ENCODE data around the gene GP9.

DNA sequence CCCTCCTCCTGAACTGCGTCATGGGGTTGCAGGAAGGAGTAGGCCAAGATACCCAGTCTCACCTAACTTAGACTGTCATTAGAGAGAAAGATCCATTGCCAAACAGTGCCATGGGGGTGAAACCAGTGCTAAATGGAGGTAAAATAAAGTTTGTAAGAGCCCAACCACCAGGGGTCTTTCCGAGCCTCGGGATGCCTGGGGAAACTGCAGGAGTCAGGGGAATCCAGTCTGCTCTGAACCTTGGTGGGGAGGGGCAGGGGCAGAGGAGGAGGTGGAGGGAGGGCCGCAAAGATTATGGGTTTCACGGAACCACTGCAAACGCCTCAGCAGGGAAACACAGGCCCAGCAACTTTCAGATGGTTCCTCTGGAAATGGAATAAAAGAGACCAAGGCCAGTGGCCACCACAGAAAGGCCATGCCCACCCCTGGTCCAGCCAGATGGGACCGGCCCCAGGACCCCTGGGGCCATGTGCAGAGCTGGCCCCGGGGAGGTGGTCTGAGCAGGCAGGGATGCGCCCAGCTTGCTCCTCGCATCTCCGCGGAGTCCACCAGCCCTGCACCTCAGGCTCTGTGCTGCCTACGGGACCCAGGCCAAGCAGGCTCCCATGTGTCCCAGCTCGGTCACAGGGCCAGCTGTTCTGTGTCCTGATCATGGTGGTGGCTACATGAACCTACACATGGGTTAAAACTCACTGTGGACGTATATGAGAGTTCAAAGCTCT, 19.8 kb upstream of the GP9 start:
- no peak for TF ChIP-seq CREB1 (IDR thresholded peaks at IDR 0.05; ENCODE audit: low read depth)
- no peak for TF ChIP-seq CEBPB (IDR thresholded peaks at IDR 0.05)
- TF ChIP-seq EGR1 (IDR thresholded peaks at IDR 0.05), result no peak
- TF ChIP-seq EP300 (IDR thresholded peaks at IDR 0.05; ENCODE audit: borderline replicate concordance), result no peak
- no peak for TF ChIP-seq RAD21 (IDR thresholded peaks at IDR 0.05; ENCODE audit: low read depth)
- TF ChIP-seq, protein P1, sequence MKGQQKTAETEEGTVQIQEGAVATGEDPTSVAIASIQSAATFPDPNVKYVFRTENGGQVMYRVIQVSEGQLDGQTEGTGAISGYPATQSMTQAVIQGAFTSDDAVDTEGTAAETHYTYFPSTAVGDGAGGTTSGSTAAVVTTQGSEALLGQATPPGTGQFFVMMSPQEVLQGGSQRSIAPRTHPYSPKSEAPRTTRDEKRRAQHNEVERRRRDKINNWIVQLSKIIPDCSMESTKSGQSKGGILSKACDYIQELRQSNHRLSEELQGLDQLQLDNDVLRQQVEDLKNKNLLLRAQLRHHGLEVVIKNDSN (IDR thresholded peaks at IDR 0.05), result no peak
- TF ChIP-seq, protein P2, sequence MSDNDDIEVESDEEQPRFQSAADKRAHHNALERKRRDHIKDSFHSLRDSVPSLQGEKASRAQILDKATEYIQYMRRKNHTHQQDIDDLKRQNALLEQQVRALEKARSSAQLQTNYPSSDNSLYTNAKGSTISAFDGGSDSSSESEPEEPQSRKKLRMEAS (IDR thresholded peaks at IDR 0.05), result no peak
- no peak for TF ChIP-seq TEAD4 (IDR thresholded peaks at IDR 0.05)
